Esophagus muscularis mucosa (tissue), 4 donors: ENCODE results near the gene SLC13A3.

ENCODE experiments used
- CTCF ChIP-seq, 3 experiments: fragments of 200-600 bp in 2 of 3; fragments of 450-650 bp in 1 of 3; sonication (generic) in 2 of 3; IDR thresholded peaks; one replicate each; pipeline ENCODE4 v1.5.1; 2017 to 2019; ENCODE audit warnings: antibody characterized with exemption in 3 of 3, mild to moderate bottlenecking in 2 of 3, moderate library complexity in 1 of 3
- EP300 ChIP-seq: sonication (generic); formaldehyde crosslinking; IDR thresholded peaks from one replicate; pipeline ENCODE4 v1.6.1; 2017; ENCODE audit warnings: antibody characterized with exemption
- POLR2A ChIP-seq: fragments of 450-650 bp; IDR thresholded peaks from one replicate; pipeline ENCODE4 v1.6.1; 2017; ENCODE audit warnings: antibody characterized with exemption, moderate library complexity, mild to moderate bottlenecking, low read depth
- POLR2AphosphoS5 ChIP-seq, 2 donors: sonication (generic); formaldehyde crosslinking; IDR thresholded peaks; one replicate each; pipeline ENCODE4 v1.6.1; 2017; ENCODE audit warnings: antibody characterized with exemption in 2 of 2

- TF ChIP-seq POLR2A = no peak
- no peak for TF ChIP-seq CTCF (IDR thresholded peaks at IDR 0.05)
- TF ChIP-seq POLR2AphosphoS5 (IDR thresholded peaks at IDR 0.05) = no peak
- TF ChIP-seq EP300 = no peak
Observed at GRCh38 chr20:46569961-46570360, 81.3 kb downstream of the SLC13A3 start.
